ENCODE results near the gene SHB.

SHB gene

DNA sequence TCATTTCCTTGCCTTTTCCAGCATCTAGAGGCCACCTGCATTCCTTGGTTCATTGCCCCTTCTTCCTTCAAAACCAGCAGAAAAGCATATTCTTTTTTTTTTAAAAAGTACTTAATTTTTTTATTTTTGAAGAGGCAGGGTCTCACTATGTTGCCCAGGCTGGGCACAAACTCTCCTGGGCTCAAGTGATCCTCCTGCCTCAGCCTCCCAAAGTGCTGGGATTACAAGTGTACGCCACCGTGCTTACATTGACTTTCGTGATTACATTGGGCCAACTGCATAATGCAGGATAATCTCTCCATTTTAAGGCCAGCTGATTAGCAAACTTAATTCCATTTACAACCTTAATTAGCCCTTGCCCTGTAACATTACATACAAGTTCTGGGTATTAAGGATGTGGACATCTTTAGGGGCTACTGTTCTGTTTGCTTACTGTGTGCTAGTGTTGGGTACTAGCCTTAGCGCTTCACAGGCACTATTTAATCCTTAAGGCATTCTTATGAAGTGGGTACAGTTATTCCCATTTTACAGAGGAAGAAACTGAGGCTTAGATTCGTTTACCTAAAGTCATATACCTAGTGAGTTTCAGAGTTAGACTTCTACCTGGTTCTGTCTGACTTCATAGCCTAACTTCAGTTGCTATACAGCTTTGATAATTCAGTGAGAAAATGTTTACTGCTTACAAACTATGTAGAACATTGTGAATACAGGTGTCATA lies 198.8 kb downstream of the SHB start:
- Histone ChIP-seq H3K4me1 (ENCODE audit: insufficient read depth, low read length) (no peaks in the 10 kb centered on the region), H3K36me3 (ENCODE audit: insufficient read depth, low read length) (no peaks in the 10 kb centered on the region), H3K9ac (ENCODE audit: low read depth, low read length) (no peak overlapping the region), H3K9me3 (ENCODE audit: control insufficient read depth, insufficient read depth, low read length) (no peaks in the 10 kb centered on the region)

Data from ES-I3 (cell line).